ENCODE data around the gene MOV10.

MOV10 gene

DNA sequence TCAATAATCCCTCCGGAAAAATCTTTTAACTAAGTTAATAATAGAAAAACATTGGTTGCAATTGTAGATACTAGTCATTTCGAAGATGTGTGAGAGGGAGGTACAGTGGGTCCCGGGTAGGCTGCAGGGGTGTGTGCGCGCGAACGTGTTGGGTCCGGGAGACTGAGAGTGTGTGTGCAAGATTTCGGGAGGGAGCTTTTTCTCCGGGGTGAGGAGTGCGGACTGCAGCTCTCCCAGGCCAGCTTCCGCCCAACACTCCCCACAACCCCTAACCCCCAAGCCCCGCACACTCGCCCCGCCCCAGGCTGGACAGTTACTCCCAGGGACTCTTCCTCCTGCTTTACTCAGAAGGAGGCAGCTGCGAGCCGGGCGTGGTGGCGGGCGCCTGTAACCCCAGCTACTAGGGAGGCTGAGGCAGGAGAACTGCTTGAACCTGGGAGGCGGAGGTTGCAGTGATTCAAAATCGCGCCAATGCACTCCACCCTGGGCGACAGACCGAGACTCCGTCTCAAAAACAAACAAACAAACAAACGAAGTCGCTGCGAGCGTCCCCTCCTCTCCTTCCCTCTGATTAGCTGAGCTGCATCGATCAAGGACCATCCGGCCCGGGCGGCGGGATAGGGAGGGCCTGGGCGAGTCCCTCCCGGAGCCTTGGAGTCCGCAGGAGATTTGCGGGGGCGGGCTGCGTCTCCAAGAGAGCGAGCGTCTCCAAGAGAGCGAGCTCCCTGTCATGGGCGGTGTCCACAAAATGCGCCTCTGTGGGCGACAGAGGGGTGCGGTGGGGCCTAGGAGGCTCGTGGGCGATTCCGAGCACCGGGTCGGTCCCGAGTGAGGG, 68.9 kb downstream of the MOV10 start:
- DNase-seq (ENCODE audit: low read depth) = no peak

DNA sequence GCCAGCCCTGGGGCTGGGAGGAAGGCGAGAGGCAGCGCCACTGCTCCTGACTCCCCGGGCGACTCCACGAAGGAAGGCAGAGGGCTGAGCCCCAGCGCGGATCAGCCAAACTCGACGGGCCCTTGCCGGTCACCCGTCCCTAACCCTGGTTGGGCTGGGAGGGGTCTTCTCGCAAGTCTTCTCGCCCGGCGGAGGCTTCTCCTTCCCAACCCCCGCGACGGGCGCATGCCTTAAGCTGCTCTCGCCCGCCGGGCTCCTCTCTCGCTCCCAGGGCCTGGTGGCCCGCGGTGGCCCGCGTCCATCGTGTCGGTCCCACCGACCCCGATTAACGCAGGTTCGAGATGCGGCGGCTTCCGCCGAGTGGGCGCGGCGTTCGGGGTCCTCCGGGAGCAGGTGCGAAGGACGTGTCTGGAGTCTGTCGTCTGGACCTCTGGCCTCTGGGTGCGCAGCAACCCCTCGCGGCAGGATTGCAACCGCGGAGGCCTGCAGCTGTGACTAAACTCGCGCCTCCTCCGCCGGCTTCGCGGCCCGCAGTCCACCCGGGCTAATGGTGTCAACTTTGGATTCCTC, 69.6 kb downstream of the MOV10 start:
- DNase-seq (ENCODE audit: low read depth) = no peak

DNA sequence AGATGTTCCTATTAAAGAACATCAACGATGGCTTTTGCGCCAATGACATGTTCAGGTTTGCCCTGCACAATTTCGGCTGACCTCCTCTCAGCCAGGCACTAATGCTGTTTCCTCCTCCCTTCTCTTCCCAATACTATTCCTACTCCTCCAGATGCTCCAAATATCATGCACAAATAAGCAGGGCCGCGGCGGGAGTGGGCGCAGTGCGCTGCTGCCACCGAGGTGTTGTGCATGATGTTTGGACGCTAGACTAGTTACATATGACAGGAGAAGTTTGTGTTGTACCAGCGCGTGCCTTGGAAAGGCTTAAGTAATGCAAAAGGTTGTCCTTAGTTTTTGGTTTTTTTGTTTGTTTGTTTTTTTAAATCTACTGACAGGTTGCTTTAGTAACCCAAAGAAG, 73.9 kb downstream of the MOV10 start:
- DNase-seq (ENCODE audit: low read depth) = no peak
